H1 (cell line): Measurements from ENCODE around the gene BAG2. TPM values are rescaled to one million over a fixed set of nuclear protein-coding genes. Genes with fewer than 3 reads are reported as not detected.

ENCODE experiments used
- CTCF ChIA-PET: fragments of 300-600 bp; sonication (Branson Sonifier 250); formaldehyde crosslinking; loops from one replicate; lab custom pipeline; 2021; ENCODE audit not compliant: partially characterized antibody; lab: Charles Lee
- POLR2A ChIA-PET: fragments of 300-600 bp; sonication (Branson Sonifier 250); formaldehyde crosslinking; loops from one replicate; lab custom pipeline; 2021; ENCODE audit warnings: inconsistent platforms; ENCODE audit not compliant: partially characterized antibody; lab: Charles Lee
- DNase-seq, 2 experiments: peaks; one replicate each; pipeline versions ENCODE4 v3.0.0 to v3.0.0-alpha.2; 2010 to 2022; ENCODE audit warnings: low spot score in 2 of 2, low read depth in 1 of 2, mixed read lengths in 1 of 2
- FAIRE-seq: peaks from 2 replicates; lab custom pipeline; 2011; peaks lifted over from hg19 to GRCh38; lab: Jason Lieb, UNC
- H2AFZ ChIP-seq: 2 replicates; pipeline ENCODE4 v1.8.1; 2012; ENCODE audit warnings: low read length, inconsistent platforms
- H2AK5ac ChIP-seq: 2 replicates; pipeline ENCODE4 v1.6.1; 2013; ENCODE audit warnings: low read depth, low read length
- H2BK120ac ChIP-seq: replicated peaks from 2 replicates; pipeline ENCODE3; 2013; ENCODE audit warnings: low read depth, low read length, inconsistent platforms
- H2BK12ac ChIP-seq: 2 replicates; pipeline ENCODE4 v1.6.1; 2013; ENCODE audit warnings: low read depth, low read length
- H2BK15ac ChIP-seq: 2 replicates; pipeline ENCODE4 v1.6.1; 2013; ENCODE audit warnings: low read length
- H2BK20ac ChIP-seq: 2 replicates; pipeline ENCODE4 v1.6.1; 2013; ENCODE audit warnings: low read length
- H2BK5ac ChIP-seq: 2 replicates; pipeline ENCODE4 v1.6.1; 2013; ENCODE audit warnings: low read depth, low read length
- H3K14ac ChIP-seq: 2 replicates; pipeline ENCODE4 v1.6.1; 2013; ENCODE audit warnings: inconsistent platforms; ENCODE audit not compliant: insufficient read length
- H3K18ac ChIP-seq: 2 replicates; pipeline ENCODE4 v1.6.1; 2013; ENCODE audit warnings: low read length; ENCODE audit errors: extremely low read depth
- H3K23ac ChIP-seq: 2 replicates; pipeline ENCODE4 v1.6.1; 2013; ENCODE audit warnings: inconsistent platforms; ENCODE audit not compliant: insufficient read length
- H3K23me2 ChIP-seq: 2 replicates; pipeline ENCODE4 v1.6.1; 2013; ENCODE audit warnings: low read depth, low read length
- H3K27ac ChIP-seq: 2 replicates; pipeline ENCODE4 v1.6.1; 2011; ENCODE audit warnings: low read depth, low read length, inconsistent platforms
- H3K27me3 ChIP-seq, 4 experiments: replicated peaks in 1 of 4; 1 replicate in 1 of 4; 2 replicates in 3 of 4; pipeline versions ENCODE4 v1.6.1 to v1.8.1; 2011 to 2013; ENCODE audit warnings: low read length in 3 of 4, mild to moderate bottlenecking in 3 of 4, inconsistent platforms in 2 of 4, mixed read lengths in 2 of 4, moderate library complexity in 1 of 4; ENCODE audit not compliant: control insufficient read depth in 3 of 4, insufficient read depth in 3 of 4; ENCODE audit errors: extremely low read depth in 1 of 4
- H3K36me3 ChIP-seq, 4 experiments: 2 replicates each; pipeline versions ENCODE4 v1.6.1 to v1.8.1; 2011 to 2013; ENCODE audit warnings: mild to moderate bottlenecking in 4 of 4, low read length in 3 of 4, moderate library complexity in 2 of 4, control low read depth in 1 of 4, inconsistent platforms in 1 of 4; ENCODE audit not compliant: insufficient read depth in 4 of 4, control insufficient read depth in 2 of 4
- H3K4ac ChIP-seq: replicated peaks from 2 replicates; pipeline ENCODE3; 2013; ENCODE audit warnings: low read length, low read depth, mixed read lengths, inconsistent platforms; ENCODE audit not compliant: insufficient read length
- H3K4me1 ChIP-seq, 4 experiments: replicated peaks in 1 of 4; 1 replicate in 1 of 4; 2 replicates in 3 of 4; pipeline versions ENCODE4 v1.6.1 to v1.8.1; 2011 to 2013; ENCODE audit warnings: low read length in 3 of 4, inconsistent platforms in 2 of 4, mixed read lengths in 1 of 4; ENCODE audit not compliant: insufficient read depth in 4 of 4, control insufficient read depth in 3 of 4
- H3K4me2 ChIP-seq, 2 experiments: 2 replicates each; pipeline versions ENCODE4 v1.6.1 to v1.8.1; 2011 to 2013; ENCODE audit warnings: low read depth in 2 of 2, low read length in 2 of 2, control low read depth in 1 of 2, inconsistent platforms in 1 of 2, mild to moderate bottlenecking in 1 of 2; ENCODE audit not compliant: insufficient read depth in 1 of 2
- H3K4me3 ChIP-seq, 4 experiments: fragments of 200-600, 300-600 bp in 1 of 4; sonication (generic), shearing (Covaris generic), sonication (Bioruptor Twin) in 1 of 4; 2 replicates each; pipeline versions ENCODE4 v1.5.1 to v1.8.1; 2011 to 2016; ENCODE audit warnings: low read length in 4 of 4, low read depth in 3 of 4, control low read depth in 2 of 4, inconsistent platforms in 2 of 4, mild to moderate bottlenecking in 2 of 4, mixed read lengths in 1 of 4, moderate library complexity in 1 of 4; ENCODE audit not compliant: insufficient read depth in 2 of 4; ENCODE audit errors: extremely low read depth in 1 of 4
- H3K56ac ChIP-seq: replicated peaks from 2 replicates; pipeline ENCODE3; 2013; ENCODE audit warnings: low read depth, mild to moderate bottlenecking, mixed read lengths, low read length, inconsistent platforms; ENCODE audit not compliant: insufficient read length
- H3K79me1 ChIP-seq: 2 replicates; pipeline ENCODE4 v1.6.1; 2013; ENCODE audit warnings: low read depth, low read length, control low read depth
- H3K79me2 ChIP-seq, 2 experiments: 2 replicates each; pipeline versions ENCODE4 v1.6.1 to v1.8.1; 2012 to 2013; ENCODE audit warnings: low read length in 2 of 2, mild to moderate bottlenecking in 2 of 2, inconsistent platforms in 1 of 2; ENCODE audit not compliant: insufficient read depth in 2 of 2, control insufficient read depth in 1 of 2
- H3K9ac ChIP-seq, 4 experiments: replicated peaks in 1 of 4; 1 replicate in 1 of 4; 2 replicates in 3 of 4; pipeline versions ENCODE4 v1.6.1 to v1.8.1; 2011 to 2013; ENCODE audit warnings: low read depth in 3 of 4, low read length in 3 of 4, control low read depth in 2 of 4, mild to moderate bottlenecking in 2 of 4, moderate library complexity in 2 of 4, inconsistent platforms in 1 of 4; ENCODE audit errors: extremely low read depth in 1 of 4
- H3K9me3 ChIP-seq, 2 experiments: 2 replicates each; pipeline versions ENCODE4 v1.6.1 to v1.8.1; 2012 to 2013; ENCODE audit warnings: mild to moderate bottlenecking in 2 of 2, moderate library complexity in 2 of 2, control low read depth in 1 of 2, inconsistent platforms in 1 of 2, low read depth in 1 of 2, low read length in 1 of 2, mixed read lengths in 1 of 2; ENCODE audit not compliant: insufficient read depth in 2 of 2
- H4K20me1 ChIP-seq, 2 experiments: replicated peaks in 1 of 2; 2 replicates each; pipeline versions ENCODE3 to v1.8.1; 2011 to 2013; ENCODE audit warnings: inconsistent platforms in 2 of 2, low read length in 2 of 2, mild to moderate bottlenecking in 1 of 2; ENCODE audit not compliant: insufficient read depth in 2 of 2, control insufficient read depth in 1 of 2
- H4K5ac ChIP-seq: 2 replicates; pipeline ENCODE4 v1.6.1; 2013; ENCODE audit warnings: low read length, low read depth, mixed read lengths, inconsistent platforms; ENCODE audit not compliant: insufficient read length
- H4K8ac ChIP-seq: 2 replicates; pipeline ENCODE4 v1.8.0; 2013; ENCODE audit warnings: mild to moderate bottlenecking, moderate library complexity, low read length, inconsistent platforms; ENCODE audit not compliant: insufficient read depth; ENCODE audit errors: extremely low read depth
- H4K91ac ChIP-seq: replicated peaks from 2 replicates; pipeline ENCODE3; 2013; ENCODE audit warnings: low read length, mixed read lengths, inconsistent platforms; ENCODE audit not compliant: insufficient read length
- EGR1 ChIP-seq: IDR thresholded peaks from 2 replicates; pipeline ENCODE4 v1.6.1; 2011; ENCODE audit warnings: low read depth, low read length, borderline replicate concordance
- RBBP5 ChIP-seq: IDR thresholded peaks from 2 replicates; pipeline ENCODE4 v1.7.1; 2012; ENCODE audit warnings: low read depth, mild to moderate bottlenecking, inconsistent platforms, low read length, moderate library complexity, borderline replicate concordance
- SUZ12 ChIP-seq: fragments of 200-600 bp; sonication (generic); IDR thresholded peaks from 2 replicates; pipeline ENCODE4 v1.6.1; 2012; ENCODE audit warnings: mild to moderate bottlenecking, inconsistent platforms, low read length, moderate library complexity, mixed read lengths
- polyA plus RNA-seq, 7 experiments: library from polyadenylated mRNA; depleted of rRNA in 3 of 7; stranded (reverse) in 5 of 7; unstranded in 2 of 7; fragments of >200 nt in 5 of 7; fragments of 200-250 nt in 2 of 7; gene quantifications; 1 replicate in 5 of 7; 2 replicates in 1 of 7; 4 replicates in 1 of 7; pipeline versions ENCODE4 v1.2.1 to v1.2.3, GENCODE V29; 2011 to 2013; ENCODE audit warnings: missing spikeins in 2 of 7, mixed read lengths in 2 of 7
- total RNA-seq: library from RNA; stranded (reverse); fragmentation: NEBNext Ultra II Directional; extraction: Animal tissue kit (Norgen Biotek cat#: 25700); gene quantifications from 2 replicates; pipeline ENCODE4 v1.2.1, GENCODE V29; 2021

The BAG2 gene
- total and polyA plus RNA-seq, 2 of the 8 experiments (the other 6 are each of a cell fraction or from before 2014, with no cell fraction given): 4.4 to 7.4 TPM

- Histone ChIP-seq H2AFZ (no peak overlapping the region), H2BK5ac (no peak overlapping the region), H3K23ac (no peak overlapping the region), H3K79me2 (no peaks in the 10 kb centered on the region), H3K27me3 (no peaks in the 10 kb centered on the region), H3K9ac (no peak overlapping the region), H3K27ac (no peak overlapping the region), H4K5ac (no peak overlapping the region), H3K56ac (no peak overlapping the region), H3K4me1 (no peaks in the 10 kb centered on the region), H2BK20ac (no peak overlapping the region), H4K8ac (no peak overlapping the region), H2BK120ac (no peak overlapping the region), H4K20me1 (peaks cover 2 to 3% of the 10 kb centered on the region in 2 experiments), H3K23me2 (no peaks in the 10 kb centered on the region), H3K14ac (no peak overlapping the region), H2BK12ac (no peak overlapping the region), H3K4me2 (no peak overlapping the region), H3K79me1 (no peaks in the 10 kb centered on the region), H2AK5ac (no peak overlapping the region), H2BK15ac (no peak overlapping the region), H3K4ac (no peak overlapping the region), H3K36me3 (peaks cover 0 to 21% (median 16%) of the 10 kb centered on the region in 4 experiments; a peak in 5 of 8 replicates), H3K4me3 (no peak overlapping the region), H3K9me3 (no peaks in the 10 kb centered on the region), H4K91ac (no peak overlapping the region), H3K18ac (no peak overlapping the region)
- DNase-seq (no peak), FAIRE-seq (no peak)
- POLR2A ChIA-PET: no interaction called here
- TF ChIP-seq EGR1 (no peak), RBBP5 (no peak), SUZ12 (no peak)
- CTCF ChIA-PET: no interaction called here
Measured at GRCh38 chr6:57193177-57193576, 21.1 kb downstream of the BAG2 start.
